Bone marrow (tissue), 2 donors: ENCODE measurements around the gene PTPN7.
"Not testable (repeated sequence)": the region's sequence is repeated elsewhere in the genome, so short reads cannot be mapped to it uniquely, and the experiment has no call there.

Source experiments
- DNase-seq, 2 donors: peaks; one replicate each; lab custom pipeline; 2025; lab: John Stamatoyannopoulos, UW

The PTPN7 gene

DNA sequence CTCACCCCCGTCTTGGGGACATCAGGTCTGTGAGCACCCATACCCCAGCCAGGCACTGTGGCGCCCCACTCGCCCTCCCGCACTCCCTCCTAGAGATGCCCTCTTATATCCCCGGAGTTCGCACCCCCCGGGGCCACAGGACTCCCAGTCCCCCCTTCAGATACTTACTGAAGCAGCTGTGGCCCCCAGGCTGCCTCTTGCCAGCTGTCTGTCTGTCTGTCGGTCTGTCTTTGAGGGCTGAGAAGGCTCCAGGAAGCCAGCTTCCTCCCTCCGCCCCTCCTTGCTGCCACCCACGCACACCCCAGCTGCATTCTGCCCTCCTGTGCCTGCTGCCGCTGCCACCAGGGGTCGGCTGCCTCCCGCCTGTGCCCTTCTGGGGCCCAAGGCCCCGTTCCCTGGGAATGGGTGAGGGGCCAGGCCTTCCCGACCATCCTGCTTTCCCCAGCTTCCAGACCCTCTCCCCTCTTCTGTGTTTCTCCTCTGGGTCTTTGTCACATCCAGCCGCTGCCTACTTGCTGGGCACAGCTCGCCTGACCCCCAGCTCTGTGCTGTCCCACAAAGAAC, at the start of gene PTPN7:
PTPN7 (minus strand) TSS at position 226 of the 564 bp plus-strand sequence. CDS start 1,200 bp downstream, outside the sequence.
- DNase-seq: peak; percentile 48 to 85

DNA sequence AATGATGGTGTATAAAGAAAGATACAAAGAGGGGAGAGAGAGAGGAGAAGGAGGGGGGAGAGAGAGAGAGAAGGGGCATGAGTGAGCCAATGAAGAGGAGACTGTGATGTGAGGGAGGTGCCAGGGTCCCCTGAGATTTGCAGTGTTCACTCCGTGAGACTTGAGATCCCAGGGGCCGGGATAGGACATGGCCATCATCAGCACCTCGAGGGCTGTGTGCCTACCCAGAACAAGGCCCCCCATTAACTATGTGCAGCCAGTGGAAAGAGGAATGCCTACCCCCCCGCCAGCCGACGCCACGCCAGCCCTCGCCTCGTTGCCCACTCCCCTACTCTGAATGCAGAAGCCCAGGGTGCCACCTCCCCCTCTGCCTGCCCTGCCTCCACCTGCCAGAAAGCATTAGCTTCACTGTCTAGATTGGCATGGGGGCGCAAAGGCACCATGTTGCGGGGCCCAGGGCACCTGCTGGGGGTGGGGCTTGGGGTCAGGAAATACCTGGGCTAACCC, 48.0 kb upstream of the PTPN7 start:
- DNase-seq: no peak

DNA sequence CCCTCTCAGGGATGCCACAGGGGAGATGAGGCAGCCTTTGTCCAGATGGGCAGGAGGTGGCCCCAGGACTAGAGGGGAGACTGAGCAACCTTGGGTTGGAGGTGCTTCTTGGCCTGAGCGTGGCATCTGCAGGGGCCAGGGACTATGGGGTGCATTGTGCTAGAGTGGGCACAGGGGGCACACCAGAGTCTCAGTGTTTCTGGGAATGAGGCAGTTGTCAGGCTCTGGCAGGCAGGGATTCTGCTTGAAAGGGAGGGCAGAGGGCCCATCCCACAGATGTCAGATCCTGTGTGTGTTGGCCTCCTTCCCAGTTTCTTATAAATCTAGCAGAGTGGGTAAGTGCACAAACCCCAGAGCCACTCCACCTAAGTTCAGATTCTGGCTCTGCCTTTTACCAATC, 46.9 kb upstream of the PTPN7 start:
- DNase-seq: no peak

DNA sequence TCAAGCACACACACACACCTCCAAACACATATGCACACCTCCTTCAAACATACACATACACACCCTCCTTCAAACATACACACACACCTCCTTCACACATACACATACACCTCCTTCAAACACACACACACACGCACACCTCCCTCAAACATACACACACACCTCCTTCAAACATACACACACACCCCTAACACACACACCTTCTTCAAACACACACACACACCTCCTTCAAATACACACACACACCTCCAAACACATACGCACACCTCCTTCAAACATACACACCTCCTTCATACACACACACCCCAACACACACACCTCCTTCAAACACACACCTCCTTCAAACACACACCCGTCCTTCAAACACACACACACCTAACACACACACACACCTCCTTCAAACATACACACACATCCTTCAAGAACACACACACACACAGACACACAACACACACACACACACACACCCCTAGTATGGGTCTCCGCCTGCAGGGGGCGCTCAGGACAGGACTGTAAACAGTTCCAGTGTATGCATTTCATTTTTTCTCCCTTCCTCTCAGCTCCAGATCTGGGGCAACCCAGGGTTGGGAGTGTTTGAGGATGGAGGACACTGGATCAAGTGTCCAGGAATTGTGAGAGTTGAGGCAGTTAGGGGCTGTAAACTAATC, 45.3 kb upstream of the PTPN7 start:
- no peak for DNase-seq

DNA sequence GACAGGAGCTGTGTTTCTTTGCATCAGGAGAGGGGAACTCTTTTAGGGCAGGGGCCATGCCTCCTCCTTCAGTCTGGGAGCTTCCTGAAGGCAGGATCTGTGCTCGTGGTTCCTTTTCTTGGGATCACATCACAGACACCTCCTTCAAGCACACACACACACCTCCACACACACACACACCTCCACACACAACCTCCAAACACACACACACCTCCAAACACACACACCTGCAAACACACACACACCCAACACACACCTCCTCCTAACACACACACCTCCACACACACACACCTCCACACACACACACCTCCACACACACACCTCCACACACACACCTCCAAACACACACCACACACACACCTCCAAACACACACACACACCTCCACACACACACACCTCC, 43.7 kb upstream of the PTPN7 start:
- DNase-seq: no peak

DNA sequence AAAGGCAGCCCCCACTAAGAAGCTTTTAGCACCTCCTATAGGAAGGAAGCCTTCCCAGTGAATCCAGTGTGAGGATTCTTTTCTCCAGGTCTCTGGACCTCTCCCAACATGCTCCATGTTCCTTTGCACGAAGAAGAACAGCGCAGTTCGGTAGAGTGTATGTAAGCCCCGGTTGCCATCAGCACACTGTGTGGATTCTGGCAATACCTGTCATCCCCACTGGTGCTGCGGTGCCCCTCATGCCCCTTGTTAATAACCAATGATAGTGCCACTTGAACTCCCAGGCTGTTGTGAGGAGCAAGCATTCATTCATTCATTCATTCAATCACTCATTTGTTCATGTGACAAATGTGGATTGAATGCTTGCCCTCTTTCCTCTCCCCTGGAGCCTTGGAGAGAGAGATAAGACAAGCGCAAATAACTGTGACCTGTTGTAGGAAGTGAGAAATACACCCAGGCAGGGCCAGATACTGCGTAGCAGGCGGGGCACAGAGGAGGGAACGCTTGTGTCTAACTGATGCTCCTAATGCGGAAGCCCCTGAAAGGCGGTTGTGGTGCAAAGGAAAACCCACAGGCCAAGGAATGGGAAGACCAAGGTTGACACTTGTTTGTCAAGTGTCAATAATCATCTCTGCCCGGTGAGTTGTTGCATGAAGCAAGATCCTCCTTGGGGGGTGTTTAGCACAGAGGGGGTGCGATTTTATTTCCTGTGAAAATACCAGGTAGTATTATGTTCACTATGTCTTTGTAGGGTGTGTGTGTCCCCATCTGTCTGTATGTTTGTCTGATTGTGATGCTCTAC, 43.0 kb upstream of the PTPN7 start:
- DNase-seq: no peak

DNA sequence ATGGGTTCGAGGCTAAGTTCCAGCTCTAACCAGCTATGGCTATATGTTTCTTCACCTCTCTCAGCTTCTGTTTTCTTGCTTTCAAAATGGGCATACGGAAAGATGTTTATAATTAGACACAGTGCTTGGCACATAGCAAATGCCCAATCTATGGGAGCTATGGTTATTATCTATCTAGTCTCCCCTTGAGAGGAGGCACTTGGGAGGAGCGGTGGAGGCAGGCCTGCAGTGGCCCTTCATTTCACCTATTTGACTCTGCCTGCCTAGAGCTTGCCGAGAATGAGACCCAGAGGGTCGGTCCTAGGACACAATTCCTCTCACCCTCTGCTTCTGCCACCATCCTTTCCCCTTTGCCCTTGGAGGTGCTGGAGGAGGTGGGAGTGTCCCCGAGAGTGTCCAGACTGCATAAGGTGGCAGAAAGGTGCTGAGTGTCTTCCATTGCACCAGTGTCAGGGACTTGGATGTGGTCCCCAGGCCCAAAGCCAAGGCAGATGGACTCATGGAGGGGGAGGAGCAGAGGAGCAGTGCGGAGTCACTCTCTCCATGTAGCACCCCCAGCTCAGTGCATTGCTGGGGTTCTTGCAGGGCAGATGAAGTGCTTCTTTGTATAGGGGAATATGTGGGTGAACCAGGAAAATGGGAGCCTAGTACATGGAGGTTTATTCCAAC, 42.2 kb upstream of the PTPN7 start:
- DNase-seq: no peak

DNA sequence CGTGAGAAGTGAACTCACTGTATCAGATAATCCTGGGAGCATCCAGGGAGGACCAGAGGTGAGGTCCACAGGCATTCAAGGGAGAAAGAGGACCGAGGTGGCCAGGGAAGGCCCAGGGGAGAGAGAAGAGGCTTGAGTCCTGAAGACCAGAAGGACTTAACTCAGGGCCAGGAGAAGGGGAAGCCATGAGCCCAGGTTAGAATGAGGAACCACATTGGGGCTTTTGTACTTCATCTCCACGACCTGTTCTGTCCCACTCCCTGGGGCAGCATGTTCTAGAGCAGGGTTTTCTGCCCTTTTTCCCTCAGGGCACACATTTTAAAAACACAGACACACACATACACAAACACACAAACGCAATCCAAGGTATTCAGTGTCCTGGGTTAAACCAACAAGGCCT, 41.6 kb upstream of the PTPN7 start:
- DNase-seq: no peak

DNA sequence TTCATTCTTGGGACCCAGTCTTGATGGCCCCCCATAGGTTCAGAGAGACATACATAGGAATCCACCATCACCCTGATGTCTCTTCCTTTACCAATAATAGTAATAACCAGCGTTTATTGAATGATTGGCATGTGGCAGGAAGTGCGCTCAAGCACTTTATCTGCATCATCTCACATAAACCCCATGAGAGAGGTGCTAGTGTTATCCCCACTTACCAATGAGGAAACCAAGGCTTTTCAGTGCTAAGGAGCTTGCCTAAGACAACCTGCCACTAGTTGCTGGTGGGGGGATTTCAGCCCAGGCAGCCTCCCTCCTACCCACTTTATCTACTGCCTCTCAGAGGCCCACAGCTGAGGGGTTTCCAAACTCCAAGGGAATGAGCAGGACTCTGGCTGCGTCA, 40.9 kb upstream of the PTPN7 start:
- no peak for DNase-seq

DNA sequence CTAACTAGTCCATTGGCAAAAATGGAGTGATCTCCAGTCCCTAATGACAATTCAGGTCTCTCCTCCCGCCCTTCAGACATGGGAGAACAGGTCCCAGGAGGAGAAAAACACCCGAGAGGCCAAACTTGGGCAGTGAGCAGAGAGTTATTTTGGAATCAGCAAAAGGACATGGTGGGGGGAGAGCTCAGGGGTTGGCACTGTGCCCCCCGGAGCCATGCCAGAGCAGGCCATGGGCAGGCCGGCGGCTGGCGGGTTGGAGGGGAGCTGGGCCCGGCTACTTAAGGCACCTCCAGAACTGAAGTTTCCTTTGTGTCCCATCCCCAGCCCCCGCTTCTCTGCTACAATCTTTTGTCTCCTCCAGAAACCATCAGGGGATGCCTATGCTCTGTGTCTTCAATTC, 40.3 kb upstream of the PTPN7 start:
- DNase-seq: no peak

DNA sequence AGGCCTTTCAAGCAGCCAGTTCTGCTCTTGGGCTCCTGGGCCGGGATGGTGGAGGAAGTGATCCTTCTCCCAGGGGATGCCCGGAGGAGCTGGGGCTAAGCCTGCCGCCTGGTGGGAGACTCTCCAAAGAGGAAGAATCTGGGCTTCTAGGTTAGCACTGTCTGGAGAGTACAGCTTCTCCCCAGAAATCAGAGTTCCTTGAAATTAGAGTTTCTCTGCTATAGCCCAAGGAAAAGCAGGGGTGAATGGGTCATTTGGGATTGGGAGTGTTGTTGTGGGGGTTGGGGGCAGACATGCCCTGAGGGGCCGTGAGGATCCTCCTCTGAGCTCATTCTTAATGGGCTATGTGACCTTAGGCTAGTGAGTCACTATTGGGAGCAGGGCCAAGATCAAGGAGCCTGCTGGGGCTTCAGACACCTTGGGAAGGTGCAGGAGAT, 39.7 kb upstream of the PTPN7 start:
- no peak for DNase-seq

DNA sequence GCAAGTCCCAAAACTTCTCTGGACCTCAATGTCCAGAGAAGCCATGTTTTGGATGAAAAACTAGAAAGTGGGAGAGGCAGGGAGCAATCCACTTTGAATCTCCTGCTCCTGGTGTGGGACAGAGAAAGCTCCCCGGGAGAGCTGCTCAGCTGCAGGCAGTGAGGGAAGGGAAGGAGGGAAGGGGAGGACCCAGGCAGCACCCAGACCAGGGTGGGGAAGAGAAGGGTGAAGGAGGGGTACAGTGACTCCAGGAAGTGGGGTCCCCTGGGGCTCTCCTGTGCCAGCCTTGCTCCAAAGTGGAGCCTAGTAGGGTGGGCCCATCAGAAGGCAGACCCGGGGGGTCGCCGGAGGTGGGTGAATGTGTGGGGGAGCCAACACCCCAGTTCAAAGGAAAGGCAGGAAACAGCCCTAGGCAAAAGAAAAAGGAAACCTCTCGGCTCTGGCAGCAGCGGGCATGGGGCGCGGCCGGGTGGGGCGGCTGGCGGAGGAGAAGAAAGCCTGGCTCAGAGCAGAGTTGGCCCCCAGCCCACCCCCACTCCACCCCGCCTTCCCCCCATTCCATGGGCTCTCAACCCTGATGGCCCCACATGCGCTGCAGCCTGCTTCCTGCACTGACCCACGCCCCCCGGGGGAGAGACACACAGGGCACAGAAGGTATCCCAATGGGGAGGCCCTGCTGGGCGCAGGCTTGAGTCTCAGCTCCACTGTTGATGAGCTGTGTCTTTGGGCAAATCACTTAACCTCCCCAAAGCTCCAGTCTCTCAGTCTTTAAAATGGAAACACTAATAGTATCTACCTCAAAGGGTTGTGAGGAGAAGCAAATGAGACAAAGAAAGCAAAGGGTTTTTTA, 38.9 kb upstream of the PTPN7 start:
- no peak for DNase-seq

DNA sequence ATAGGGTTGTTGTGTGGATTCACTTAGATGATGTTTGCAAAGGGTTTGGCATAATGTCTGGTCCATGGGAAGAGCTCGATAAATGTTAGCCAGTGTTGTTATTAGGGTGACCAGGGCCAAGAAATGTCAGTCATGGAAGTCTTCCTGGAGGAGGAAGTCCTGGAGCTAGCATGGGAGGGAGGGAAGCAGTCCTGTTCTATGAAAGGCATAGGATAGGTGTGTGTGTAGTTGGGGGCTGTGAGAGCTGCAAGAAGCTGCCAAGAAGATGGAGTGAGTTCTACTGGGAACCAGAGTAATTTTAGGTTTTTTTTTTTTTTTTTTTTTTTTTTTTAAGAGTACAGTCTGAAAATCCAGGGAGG, 37.9 kb upstream of the PTPN7 start:
- DNase-seq: no peak

DNA sequence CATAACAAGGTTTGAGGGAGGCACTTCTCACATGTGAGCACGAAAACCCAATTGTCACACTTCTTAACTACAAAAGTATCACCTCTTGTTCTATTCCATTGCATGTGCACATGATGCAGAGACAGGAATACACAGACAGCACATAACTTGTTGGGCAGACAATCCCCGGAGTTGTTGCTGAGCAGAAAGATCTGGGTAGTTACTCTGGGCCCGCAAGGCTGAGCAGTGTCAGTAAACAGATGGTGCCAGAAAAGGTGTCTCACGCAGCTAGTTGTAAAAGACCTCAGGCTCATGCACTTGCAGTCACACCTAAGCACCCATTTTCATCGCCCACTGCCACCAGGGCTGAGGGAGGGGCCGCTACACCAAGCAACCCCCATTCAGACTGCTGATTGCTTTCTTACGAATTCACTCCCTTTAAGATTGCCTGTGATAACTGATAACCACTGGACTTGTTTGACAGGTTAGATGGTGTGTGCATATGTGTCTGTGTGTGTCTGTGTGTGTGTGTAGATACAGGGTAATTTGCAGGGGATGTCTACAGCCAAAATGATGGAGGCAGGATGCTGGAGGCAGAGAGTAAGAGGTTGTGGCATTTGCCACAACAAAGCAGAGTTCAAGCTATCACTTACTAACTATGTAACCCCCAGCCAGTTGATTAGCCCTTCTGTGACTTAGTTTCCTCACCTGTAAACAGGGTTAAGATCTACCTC, 37.4 kb upstream of the PTPN7 start:
- DNase-seq: no peak

DNA sequence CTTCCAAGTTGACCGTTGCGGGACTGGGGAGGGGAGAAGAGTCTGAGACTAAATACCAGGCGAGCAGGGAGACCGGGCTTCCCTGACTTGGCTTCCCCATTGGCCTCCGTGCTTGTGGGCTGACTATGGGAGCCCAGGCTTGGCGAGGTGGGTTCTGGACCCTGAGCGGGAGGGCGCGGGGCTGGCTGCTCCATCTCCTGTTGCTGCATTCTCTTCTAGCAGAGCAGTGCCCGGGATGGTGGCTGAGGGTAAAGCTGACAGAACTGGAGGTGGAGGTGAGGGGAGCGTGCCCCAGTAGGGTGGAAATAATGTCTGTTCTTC, 33.9 kb upstream of the PTPN7 start:
- no peak for DNase-seq

DNA sequence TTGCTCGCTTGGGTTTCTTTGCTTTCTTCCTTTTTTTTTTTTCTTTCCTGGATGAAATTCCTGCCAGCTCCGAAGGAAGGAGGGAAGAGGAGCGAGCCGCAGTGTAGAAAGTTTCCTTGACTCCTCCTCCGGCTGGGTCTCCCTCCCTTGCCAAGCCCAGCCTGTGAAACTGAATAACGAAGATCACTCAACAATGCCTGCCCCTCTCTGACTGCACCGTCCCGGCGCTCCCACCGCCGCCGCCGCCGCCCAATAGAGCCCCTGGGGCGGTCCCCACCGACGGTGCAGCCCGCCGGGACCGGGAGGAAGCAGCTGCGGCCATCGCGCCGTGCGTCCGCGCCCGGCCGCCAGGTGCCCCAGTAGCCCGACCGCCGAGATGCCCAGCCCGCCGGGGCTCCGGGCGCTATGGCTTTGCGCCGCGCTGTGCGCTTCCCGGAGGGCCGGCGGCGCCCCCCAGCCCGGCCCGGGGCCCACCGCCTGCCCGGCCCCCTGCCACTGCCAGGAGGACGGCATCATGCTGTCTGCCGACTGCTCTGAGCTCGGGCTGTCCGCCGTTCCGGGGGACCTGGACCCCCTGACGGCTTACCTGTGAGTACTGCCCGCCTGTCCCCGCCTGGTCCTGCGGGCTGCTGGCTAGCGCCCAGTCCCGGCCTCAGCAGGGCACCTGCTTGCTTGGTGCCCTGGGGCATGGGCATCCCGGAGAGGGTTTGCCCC, 33.4 kb upstream of the PTPN7 start, which contains the start of gene LGR6:
LGR6 (plus strand) TSS at position 186 of the 714 bp plus-strand sequence; CDS start at position 377, 191 bp downstream.
- no peak for DNase-seq

DNA sequence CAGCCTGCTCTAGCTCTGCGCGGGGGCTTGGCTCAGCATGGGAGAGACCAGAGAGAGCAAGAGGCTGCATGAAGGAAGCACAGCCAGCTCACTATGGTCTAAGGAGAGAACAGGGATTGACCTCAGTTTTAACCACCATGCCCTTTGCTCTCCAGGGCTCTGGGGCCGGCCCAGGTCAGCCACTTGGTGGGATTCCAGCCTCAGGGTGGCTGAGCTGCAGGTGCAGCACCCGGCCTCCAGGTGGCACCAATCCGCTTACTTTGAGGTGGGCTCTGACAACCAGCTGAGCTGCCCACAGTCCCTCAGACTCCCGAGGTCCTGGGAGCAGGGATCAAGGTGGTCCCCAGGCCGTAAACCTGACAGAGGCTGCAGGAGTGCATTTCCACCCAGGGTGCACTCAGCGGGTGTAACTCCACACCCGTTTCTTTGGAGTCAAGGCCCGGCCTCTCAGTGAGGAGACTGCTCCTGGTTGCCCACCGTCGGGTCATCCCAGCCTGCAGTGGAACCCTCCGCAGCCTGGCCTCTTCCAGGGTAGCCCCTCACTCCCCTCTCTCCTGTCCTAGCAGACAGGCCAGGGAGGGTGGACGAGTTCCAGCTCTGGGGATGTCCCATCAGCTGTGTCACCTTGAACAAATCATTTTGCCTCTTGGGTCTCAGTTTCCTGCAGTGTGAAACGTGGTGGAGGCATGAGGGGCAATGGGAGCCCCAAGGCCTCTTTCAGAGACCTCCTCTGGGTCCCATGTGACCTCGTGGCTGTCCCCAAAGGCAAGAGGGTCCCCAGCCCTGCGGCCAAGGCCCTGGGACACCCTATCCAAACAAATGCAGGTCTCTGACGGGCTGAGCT, 32.6 kb upstream of the PTPN7 start:
- DNase-seq: peak in 1 of 2 donors; percentile 11

DNA sequence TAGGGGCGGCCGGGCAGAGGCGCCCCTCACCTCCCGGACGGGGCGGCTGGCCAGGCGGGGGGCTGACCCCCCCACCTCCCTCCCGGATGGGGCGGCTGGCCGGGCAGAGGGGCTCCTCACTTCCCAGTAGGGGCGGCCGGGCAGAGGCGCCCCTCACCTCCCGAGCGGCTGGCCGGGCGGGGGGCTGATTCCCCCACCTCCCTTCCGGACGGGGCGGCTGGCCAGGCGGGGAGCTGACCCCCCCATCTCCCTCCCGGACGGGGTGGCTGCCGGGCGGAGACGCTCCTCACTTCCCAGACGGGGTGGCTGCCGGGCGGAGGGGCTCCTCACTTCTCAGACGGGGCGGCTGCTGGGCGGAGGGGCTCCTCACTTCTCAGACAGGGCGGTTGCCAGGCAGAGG, 31.0 kb upstream of the PTPN7 start:
- DNase-seq: not testable (repeated sequence)
